OCI-LY3 (cell line): ENCODE data around the gene CA4.
"Not testable (repeated sequence)": the region's sequence is repeated elsewhere in the genome, so short reads cannot be mapped to it uniquely, and the experiment has no call there.

ENCODE experiments used
- H2AFZ ChIP-seq: fragments of 200-600, 300-600 bp; shearing (Covaris generic); 2 replicates; pipeline ENCODE4 v1.6.0; 2014; ENCODE audit warnings: antibody characterized with exemption, low read depth, low read length
- H3K27ac ChIP-seq: fragments of 200-600, 300-600 bp; sonication (generic); 2 replicates; pipeline ENCODE4 v1.5.1; 2014; ENCODE audit warnings: mild to moderate bottlenecking, low read length, moderate library complexity, mixed read lengths
- H3K27me3 ChIP-seq: fragments of 200-600, 300-600 bp; sonication (generic); 2 replicates; pipeline ENCODE4 v1.6.1; 2014; ENCODE audit warnings: low read depth, low read length, mixed read lengths
- H3K36me3 ChIP-seq: fragments of 200-600, 300-600 bp; sonication (generic); replicated peaks from 2 replicates; pipeline ENCODE3; 2014; ENCODE audit warnings: low read depth, low read length, mixed read lengths
- H3K4me1 ChIP-seq: fragments of 300-600, 200-600 bp; sonication (generic); 2 replicates; pipeline ENCODE4 v1.6.1; 2014; ENCODE audit warnings: low read length, mixed read lengths
- H3K4me2 ChIP-seq: fragments of 200-600, 300-600 bp; sonication (generic); 2 replicates; pipeline ENCODE4 v1.6.1; 2014; ENCODE audit warnings: low read length, mixed read lengths
- H3K4me3 ChIP-seq: fragments of 300-600, 200-600 bp; sonication (generic); 2 replicates; pipeline ENCODE4 v1.5.1; 2014; ENCODE audit warnings: antibody characterized with exemption, mild to moderate bottlenecking, low read length, moderate library complexity
- H3K79me2 ChIP-seq: fragments of 300-600, 200-600 bp; shearing (Covaris generic); 2 replicates; pipeline ENCODE4 v1.6.1; 2014; ENCODE audit warnings: mild to moderate bottlenecking, low read length, mixed read lengths
- H3K9ac ChIP-seq: fragments of 300-600, 200-600 bp; shearing (Covaris generic); 2 replicates; pipeline ENCODE4 v1.6.0; 2014; ENCODE audit warnings: mild to moderate bottlenecking, low read length, moderate library complexity
- H3K9me3 ChIP-seq: fragments of 200-600, 300-600 bp; shearing (Covaris generic); 2 replicates; pipeline ENCODE4 v1.6.1; 2014; ENCODE audit warnings: low read length, mixed read lengths; ENCODE audit not compliant: insufficient read depth
- H4K20me1 ChIP-seq: fragments of 200-600, 300-600 bp; sonication (generic); 2 replicates; pipeline ENCODE4 v1.6.1; 2016; ENCODE audit warnings: low read length, mixed read lengths; ENCODE audit not compliant: insufficient read depth
- CTCF ChIP-seq: fragments of 200-600, 300-600 bp; sonication (generic); IDR thresholded peaks from 2 replicates; pipeline ENCODE4 v1.5.1; 2014; ENCODE audit warnings: antibody characterized with exemption, low read length, low read depth
- EZH2phosphoT487 ChIP-seq: fragments of 200-600 bp; shearing (Covaris generic); IDR thresholded peaks from 2 replicates; pipeline ENCODE4 v1.6.1; 2018; ENCODE audit warnings: antibody characterized with exemption, mixed run types, low read depth

CA4 gene

DNA sequence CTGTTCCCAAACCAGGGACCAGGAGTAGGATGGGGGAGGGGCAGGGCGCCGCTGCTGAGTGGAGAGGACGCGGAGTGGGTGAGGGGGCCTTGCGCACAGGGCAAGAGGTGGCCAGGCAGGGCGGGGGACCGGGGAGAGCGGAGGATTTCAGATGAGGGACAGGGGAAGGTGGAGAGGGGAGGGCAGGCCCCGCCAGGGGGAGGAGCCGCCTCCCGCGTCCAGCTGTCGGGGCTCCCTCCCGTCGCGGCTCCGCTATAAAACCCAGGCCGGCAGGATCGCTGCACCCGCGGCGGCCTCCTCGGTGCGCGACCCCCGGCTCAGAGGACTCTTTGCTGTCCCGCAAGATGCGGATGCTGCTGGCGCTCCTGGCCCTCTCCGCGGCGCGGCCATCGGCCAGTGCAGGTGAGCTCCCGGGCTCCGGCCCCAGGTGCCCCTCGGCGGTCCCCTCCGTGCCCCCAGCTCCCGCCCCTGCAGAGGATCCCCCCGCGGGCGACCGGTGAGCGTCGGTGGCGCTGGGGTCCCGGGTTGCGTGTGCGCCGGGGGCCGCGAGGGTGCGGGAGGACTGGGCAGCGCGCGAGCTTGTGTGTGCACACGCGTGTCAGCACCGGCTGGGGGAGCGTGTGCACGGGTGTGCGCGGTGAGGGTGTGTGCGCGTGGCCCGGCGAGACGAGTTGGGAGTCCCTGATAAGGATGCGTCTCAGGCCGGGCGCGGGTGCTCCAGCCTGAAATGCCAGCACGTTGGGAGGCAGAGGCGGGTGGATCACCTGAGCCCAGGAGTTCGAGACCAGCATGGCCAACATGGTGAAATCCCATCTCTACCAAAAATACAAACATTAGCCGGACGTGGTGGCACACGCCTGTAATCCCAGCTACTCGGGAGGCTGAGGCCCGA, at the start of gene CA4:
TSS of gene CA4 (plus strand) at position 283 of the 892 bp plus-strand sequence. CDS start at position 345, 62 bp downstream.
- no peaks in the 10 kb centered on the region for H3K79me2 ChIP-seq
- TF ChIP-seq EZH2phosphoT487 = no peak
- no peak for TF ChIP-seq CTCF
- peak within 1 kb of the TSS; percentile 71 for H3K4me3 ChIP-seq
- H4K20me1 ChIP-seq = no peaks in the 10 kb centered on the region
- peak within 1 kb of the TSS; percentile 24; the same call in 1 of the 2 replicates for H3K9ac ChIP-seq
- peak within 1 kb of the TSS; percentile 58; the same call in 1 of the 2 replicates for H2AFZ ChIP-seq
- H3K4me1 ChIP-seq = peaks cover 14% of the 10 kb centered on the region
- H3K36me3 ChIP-seq = no peaks in the 10 kb centered on the region
- H3K9me3 ChIP-seq = no peaks in the 10 kb centered on the region
- peak within 1 kb of the TSS; percentile 74 for H3K4me2 ChIP-seq
- H3K27me3 ChIP-seq = peaks cover 9% of the 10 kb centered on the region; the same call in 1 of the 2 replicates
- H3K27ac ChIP-seq = no peak within 1 kb of the TSS

DNA sequence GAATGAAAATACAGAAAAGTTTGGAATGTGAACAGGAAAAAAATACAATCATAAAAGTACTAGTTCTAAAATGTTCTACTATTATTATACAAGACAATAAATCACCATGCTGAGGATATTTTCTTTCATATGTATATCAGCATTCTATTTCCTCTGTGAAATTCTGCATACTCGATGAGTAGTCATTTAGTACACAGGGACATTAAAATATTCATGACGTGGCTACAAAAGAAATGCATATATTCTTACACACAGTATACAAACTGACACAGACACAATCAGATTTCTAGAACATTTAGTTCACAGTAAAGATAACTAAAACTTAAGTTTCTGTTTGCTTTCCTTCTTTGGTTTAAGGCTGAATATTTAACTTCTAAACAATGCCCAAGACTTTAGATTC, 49.2 kb upstream of the CA4 start:
- not testable (repeated sequence) for H3K4me2 ChIP-seq, H3K9me3 ChIP-seq, H3K4me3 ChIP-seq, H4K20me1 ChIP-seq, H3K79me2 ChIP-seq, H3K9ac ChIP-seq, H3K27ac ChIP-seq, H3K27me3 ChIP-seq, H2AFZ ChIP-seq, H3K36me3 ChIP-seq
- H3K4me1 ChIP-seq = peaks cover 38% of the 10 kb centered on the region

- peaks cover 44% of the 10 kb centered on the region for H3K4me1 ChIP-seq
- not testable (repeated sequence) for H4K20me1 ChIP-seq, H3K9me3 ChIP-seq, H3K36me3 ChIP-seq, H3K79me2 ChIP-seq, H3K27me3 ChIP-seq
- peak overlapping the region; percentile 81 for H3K4me2 ChIP-seq
- H3K9ac ChIP-seq = peak overlapping the region; percentile 52
- H3K27ac ChIP-seq = peak overlapping the region; percentile 47
- peak overlapping the region; percentile 81; the same call in 1 of the 2 replicates for H2AFZ ChIP-seq
- H3K4me3 ChIP-seq = peak overlapping the region; percentile 70
These were observed 47.6 kb upstream of the CA4 start for GRCh38 chr17:60102015-60102631.

- TF ChIP-seq CTCF = no peak
- no peak for TF ChIP-seq EZH2phosphoT487
- Histone ChIP-seq H3K27ac (peak overlapping the region; percentile 47), H3K79me2 (no peaks in the 10 kb centered on the region), H2AFZ (peak overlapping the region; percentile 81; the same call in 1 of the 2 replicates), H3K9ac (peak overlapping the region; percentile 52), H3K4me2 (peak overlapping the region; percentile 81), H3K27me3 (no peaks in the 10 kb centered on the region), H3K9me3 (no peaks in the 10 kb centered on the region), H3K4me3 (peak overlapping the region; percentile 70), H4K20me1 (no peaks in the 10 kb centered on the region), H3K36me3 (no peaks in the 10 kb centered on the region), H3K4me1 (peaks cover 46% of the 10 kb centered on the region)
These were observed 47.1 kb upstream of the CA4 start for GRCh38 chr17:60102632-60103096.

- no peak overlapping the region for H3K27ac ChIP-seq
- H3K4me2 ChIP-seq = no peak overlapping the region
- no peaks in the 10 kb centered on the region for H3K36me3 ChIP-seq
- no peaks in the 10 kb centered on the region for H3K9me3 ChIP-seq
- H3K9ac ChIP-seq = no peak overlapping the region
- H3K4me3 ChIP-seq = no peak overlapping the region
- H4K20me1 ChIP-seq = no peaks in the 10 kb centered on the region
- H3K27me3 ChIP-seq = no peaks in the 10 kb centered on the region
- H3K4me1 ChIP-seq = peaks cover 37% of the 10 kb centered on the region
- H2AFZ ChIP-seq = no peak overlapping the region
- no peak for TF ChIP-seq EZH2phosphoT487
- no peak for TF ChIP-seq CTCF
- H3K79me2 ChIP-seq = no peaks in the 10 kb centered on the region
These were observed 45.8 kb upstream of the CA4 start for GRCh38 chr17:60103957-60104356.
